Caco-2 (cell line): Measurements from ENCODE around the gene ARHGAP18. TPM values are rescaled to one million over a fixed set of nuclear protein-coding genes. Genes with fewer than 3 reads are reported as not detected.

ENCODE experiments used
- BruUV-seq: library from RNA; stranded (reverse); fragments of 400-500 nt; replicated peaks from 2 replicates; lab custom pipeline; 2021; lab: Mats Ljungman, UMichigan
- CTCF ChIA-PET: fragments of 300-600 bp; sonication (Branson Sonifier 250); formaldehyde crosslinking; loops from one replicate; lab custom pipeline; 2022; ENCODE audit warnings: antibody characterized with exemption; lab: Charles Lee
- POLR2A ChIA-PET: fragments of 300-600 bp; sonication (Branson Sonifier 250); formaldehyde crosslinking; loops from one replicate; lab custom pipeline; 2022; ENCODE audit warnings: antibody characterized with exemption; lab: Charles Lee
- DNase-seq, 2 experiments: peaks; one replicate each; pipeline versions ENCODE4 v3.0.0 to v3.0.0-alpha.2; 2020 to 2022
- H3K27me3 ChIP-seq: replicated peaks from 2 replicates; pipeline ENCODE4 v1.6.0; 2011; ENCODE audit warnings: low read length; ENCODE audit not compliant: control insufficient read depth, insufficient read depth
- H3K36me3 ChIP-seq: 2 replicates; pipeline ENCODE4 v1.5.1; 2011; ENCODE audit warnings: low read length; ENCODE audit not compliant: control insufficient read depth, insufficient read depth
- H3K4me1 ChIP-seq: fragments of 250-450 bp; sonication (Bioruptor Pico); 2 replicates; pipeline ENCODE4 v1.5.1; 2020; ENCODE audit warnings: mild to moderate bottlenecking
- H3K4me3 ChIP-seq: 2 replicates; pipeline ENCODE4 v1.5.1; 2011; ENCODE audit warnings: low read depth, mild to moderate bottlenecking, control low read depth, low read length
- H3K9me3 ChIP-seq: fragments of 250-450 bp; sonication (Bioruptor Pico); 2 replicates; pipeline ENCODE4 v1.5.1; 2020; ENCODE audit warnings: mild to moderate bottlenecking, moderate library complexity
- H3K27ac Mint-ChIP-seq: one replicate; pipeline ENCODE4 v1.8.0; 2022; ENCODE audit warnings: mixed read lengths; ENCODE audit not compliant: unreplicated experiment
- H3K27me3 Mint-ChIP-seq: one replicate; pipeline ENCODE4 v1.8.0; 2022; ENCODE audit warnings: mixed read lengths; ENCODE audit not compliant: insufficient read depth, unreplicated experiment
- H3K36me3 Mint-ChIP-seq: one replicate; pipeline ENCODE4 v1.8.0; 2022; ENCODE audit warnings: mild to moderate bottlenecking, mixed read lengths; ENCODE audit not compliant: insufficient read depth, unreplicated experiment
- H3K4me1 Mint-ChIP-seq: one replicate; pipeline ENCODE4 v1.8.0; 2022; ENCODE audit warnings: low read depth, mixed read lengths; ENCODE audit not compliant: unreplicated experiment
- H3K4me3 Mint-ChIP-seq: one replicate; pipeline ENCODE4 v1.8.0; 2022; ENCODE audit warnings: mild to moderate bottlenecking, moderate library complexity, mixed read lengths; ENCODE audit not compliant: unreplicated experiment
- H3K9me3 Mint-ChIP-seq: one replicate; pipeline ENCODE4 v1.8.0; 2022; ENCODE audit warnings: mixed read lengths; ENCODE audit not compliant: unreplicated experiment
- intact Hi-C: fragments of 100-400 bp; cut with micrococcal nuclease; formaldehyde crosslinking; loops from one replicate; pipeline ENCODE4 v1.10.0; 2022; ENCODE audit not compliant: unreplicated experiment
- total RNA-seq: library from RNA; stranded (reverse); gene quantifications from 2 replicates; pipeline ENCODE4 v1.2.3, GENCODE V29; 2022
- TF ChIP-seq, protein P1 (sequence below), 2 experiments: fragments of 200-600 bp in 1 of 2; IDR thresholded peaks; 1 replicate in 1 of 2; 2 replicates in 1 of 2; pipeline versions ENCODE4 v1.5.1 to v1.8.0; 2011 to 2022; ENCODE audit warnings: antibody characterized with exemption in 1 of 2, control low read depth in 1 of 2, inconsistent platforms in 1 of 2, low read depth in 1 of 2, low read length in 1 of 2, mild to moderate bottlenecking in 1 of 2, moderate library complexity in 1 of 2; ENCODE audit not compliant: insufficient read depth in 1 of 2, severe bottlenecking in 1 of 2, unreplicated experiment in 1 of 2

Gene ARHGAP18
- total RNA-seq, 1 experiment from 2014 or later, result 15.0 TPM

DNA sequence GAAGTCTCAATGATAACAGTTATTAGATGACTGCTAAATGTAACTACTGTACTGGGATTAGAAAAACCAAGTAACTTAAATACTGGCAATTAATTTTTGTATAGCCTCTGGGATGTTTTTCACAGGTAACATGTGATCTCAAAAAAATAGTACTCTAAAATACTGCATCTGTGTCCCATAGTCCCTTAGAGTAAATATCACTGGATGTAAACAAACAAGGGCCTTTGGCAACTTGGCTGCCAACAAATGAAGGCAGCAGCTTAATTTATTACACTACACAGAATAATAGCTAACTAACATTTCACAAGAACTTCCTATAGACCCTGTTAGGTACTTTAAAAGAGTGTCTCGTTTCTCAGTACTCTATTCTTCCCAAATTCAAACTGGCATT, 14.0 kb downstream of the ARHGAP18 start:
- Mint-ChIP-seq H3K27ac (no peak overlapping the region), H3K4me3 (no peak overlapping the region), H3K36me3 (peaks cover 4% of the 10 kb centered on the region), H3K27me3 (no peaks in the 10 kb centered on the region), H3K4me1 (peaks cover 26% of the 10 kb centered on the region), H3K9me3 (no peaks in the 10 kb centered on the region)
- H3K36me3 ChIP-seq, result no peaks in the 10 kb centered on the region; the same call in 1 of the 2 replicates
- 0 out of 2 replicates have a peak, but pooled peaks cover 3% of the 10 kb centered on the region for H3K9me3 ChIP-seq
- no TSS peak for BruUV-seq
- H3K4me1 ChIP-seq, result peaks cover 56% of the 10 kb centered on the region
- CTCF ChIA-PET, result interaction anchor here (0.6 to 1.4 kb wide), 3 partner anchors 14 to 79 kb away, joined by 3 to 4 read pairs (median 3); partner anchors contain the start of gene ARHGAP18
- intact Hi-C loops, result no loop called here
- H3K4me3 ChIP-seq, result no peak overlapping the region
- TF ChIP-seq, protein P1, sequence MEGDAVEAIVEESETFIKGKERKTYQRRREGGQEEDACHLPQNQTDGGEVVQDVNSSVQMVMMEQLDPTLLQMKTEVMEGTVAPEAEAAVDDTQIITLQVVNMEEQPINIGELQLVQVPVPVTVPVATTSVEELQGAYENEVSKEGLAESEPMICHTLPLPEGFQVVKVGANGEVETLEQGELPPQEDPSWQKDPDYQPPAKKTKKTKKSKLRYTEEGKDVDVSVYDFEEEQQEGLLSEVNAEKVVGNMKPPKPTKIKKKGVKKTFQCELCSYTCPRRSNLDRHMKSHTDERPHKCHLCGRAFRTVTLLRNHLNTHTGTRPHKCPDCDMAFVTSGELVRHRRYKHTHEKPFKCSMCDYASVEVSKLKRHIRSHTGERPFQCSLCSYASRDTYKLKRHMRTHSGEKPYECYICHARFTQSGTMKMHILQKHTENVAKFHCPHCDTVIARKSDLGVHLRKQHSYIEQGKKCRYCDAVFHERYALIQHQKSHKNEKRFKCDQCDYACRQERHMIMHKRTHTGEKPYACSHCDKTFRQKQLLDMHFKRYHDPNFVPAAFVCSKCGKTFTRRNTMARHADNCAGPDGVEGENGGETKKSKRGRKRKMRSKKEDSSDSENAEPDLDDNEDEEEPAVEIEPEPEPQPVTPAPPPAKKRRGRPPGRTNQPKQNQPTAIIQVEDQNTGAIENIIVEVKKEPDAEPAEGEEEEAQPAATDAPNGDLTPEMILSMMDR (IDR thresholded peaks at IDR 0.05; ENCODE audit: insufficient read depth in 1 of 2, low read depth in 1 of 2, low read length in 1 of 2, severe bottlenecking in 1 of 2, unreplicated experiment in 1 of 2), result no peak
- no peaks in the 10 kb centered on the region for H3K27me3 ChIP-seq
- POLR2A ChIA-PET, result interaction anchor here (1.2 kb wide), 1 partner anchor 14 kb away, joined by 4 read pairs; the partner anchor contains the start of gene ARHGAP18
- no peak for DNase-seq

DNA sequence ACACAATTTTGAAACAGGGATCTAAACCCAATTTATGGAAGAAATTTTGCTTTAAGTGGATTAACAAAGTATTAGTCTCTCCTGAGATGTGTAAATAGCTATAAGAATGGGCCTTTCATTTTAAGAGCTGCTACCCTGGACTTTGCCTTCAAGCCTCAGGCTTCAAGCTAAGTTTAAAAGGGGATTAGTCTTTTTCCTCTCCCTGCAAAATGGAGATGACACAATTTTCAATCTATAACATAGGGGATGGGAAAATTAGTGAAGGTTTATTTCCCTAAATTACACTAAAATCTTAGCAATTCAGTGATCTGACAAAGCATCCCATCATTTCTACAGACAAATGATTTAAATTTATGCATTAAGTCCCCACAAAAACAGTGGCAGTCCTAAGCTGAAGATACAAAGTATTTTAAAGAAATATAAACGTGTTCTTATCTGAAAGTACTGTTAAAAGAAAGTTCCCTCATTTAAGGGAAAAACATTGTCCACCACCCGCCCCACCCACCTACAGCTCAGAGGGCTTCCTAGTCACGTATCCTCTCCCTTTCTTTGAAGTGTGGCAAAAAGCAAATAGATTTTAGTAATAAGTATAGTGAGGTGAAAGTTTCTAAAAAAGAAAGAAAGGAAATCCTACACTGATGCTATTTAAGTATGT, 14.5 kb downstream of the ARHGAP18 start:
- Histone ChIP-seq H3K27me3 (no peaks in the 10 kb centered on the region), H3K4me3 (no peak overlapping the region), H3K36me3 (no peaks in the 10 kb centered on the region; the same call in 1 of the 2 replicates), H3K9me3 (0 out of 2 replicates have a peak, but pooled peaks cover 3% of the 10 kb centered on the region), H3K4me1 (peaks cover 58% of the 10 kb centered on the region)
- no peak overlapping the region for H3K4me3 Mint-ChIP-seq
- CTCF ChIA-PET, result interaction anchor here (0.6 to 1.4 kb wide), 3 partner anchors 14 to 80 kb away, joined by 3 to 4 read pairs (median 3); partner anchors contain the start of gene ARHGAP18
- TF ChIP-seq, protein P1 (IDR thresholded peaks at IDR 0.05; ENCODE audit: insufficient read depth in 1 of 2, low read depth in 1 of 2, low read length in 1 of 2, severe bottlenecking in 1 of 2, unreplicated experiment in 1 of 2), result no peak
- POLR2A ChIA-PET, result interaction anchor here (0.9 to 1.2 kb wide), 3 partner anchors 15 to 44 kb away, joined by 3 to 4 read pairs (median 3); partner anchors contain the start of gene ARHGAP18
- H3K27ac Mint-ChIP-seq, result no peak overlapping the region
- no peaks in the 10 kb centered on the region for H3K9me3 Mint-ChIP-seq
- no peaks in the 10 kb centered on the region for H3K27me3 Mint-ChIP-seq
- intact Hi-C loops, result loop anchor here (1.0 kb wide), 1 partner anchor 15 kb away; the partner anchor contains the start of gene ARHGAP18
- H3K4me1 Mint-ChIP-seq, result peaks cover 26% of the 10 kb centered on the region
- DNase-seq, result no peak
- BruUV-seq, result no TSS peak
- H3K36me3 Mint-ChIP-seq, result peaks cover 4% of the 10 kb centered on the region

DNA sequence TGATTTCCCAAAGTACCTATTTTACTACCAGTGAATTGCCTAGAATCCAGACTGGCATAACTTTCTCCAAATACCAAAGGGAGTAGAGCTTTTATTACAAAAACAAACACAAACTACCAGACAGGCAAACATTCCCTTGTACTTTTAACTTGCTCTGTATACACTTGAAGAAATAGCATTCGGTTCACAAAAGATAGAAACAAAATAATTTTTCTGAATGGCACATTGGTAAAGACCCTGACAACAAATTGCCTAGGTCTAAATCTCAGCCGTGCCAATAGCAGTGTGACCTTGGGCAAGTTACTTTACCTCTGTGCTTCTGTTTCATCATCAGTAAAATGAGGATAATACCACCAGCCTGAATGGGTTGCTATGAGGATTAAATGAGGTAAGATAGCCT, 15.9 kb downstream of the ARHGAP18 start:
- H3K4me1 Mint-ChIP-seq, result peaks cover 26% of the 10 kb centered on the region
- no peak overlapping the region for H3K27ac Mint-ChIP-seq
- H3K4me3 Mint-ChIP-seq, result no peak overlapping the region
- POLR2A ChIA-PET, result interaction anchor here (1.3 kb wide), 1 partner anchor 16 kb away, joined by 5 read pairs; the partner anchor contains the start of gene ARHGAP18
- Histone ChIP-seq H3K4me1 (peaks cover 71% of the 10 kb centered on the region), H3K36me3 (no peaks in the 10 kb centered on the region; the same call in 1 of the 2 replicates), H3K9me3 (no peaks in the 10 kb centered on the region), H3K4me3 (no peak overlapping the region), H3K27me3 (no peaks in the 10 kb centered on the region)
- H3K27me3 Mint-ChIP-seq, result no peaks in the 10 kb centered on the region
- no peaks in the 10 kb centered on the region for H3K36me3 Mint-ChIP-seq
- TF ChIP-seq, protein P1 (IDR thresholded peaks at IDR 0.05; ENCODE audit: insufficient read depth in 1 of 2, low read depth in 1 of 2, low read length in 1 of 2, severe bottlenecking in 1 of 2, unreplicated experiment in 1 of 2), result no peak
- no peak for DNase-seq
- CTCF ChIA-PET, result no interaction called here
- intact Hi-C loops, result no loop called here
- no peaks in the 10 kb centered on the region for H3K9me3 Mint-ChIP-seq
- BruUV-seq, result no TSS peak
